ENCODE results near the gene NFKBIE. TPM values are rescaled to one million over a fixed set of nuclear protein-coding genes. Genes with fewer than 3 reads are reported as not detected.

NFKBIE gene
- total and polyA plus RNA-seq, 8 donors, result 2.5 to 16.9 (median 7.6) TPM

- no peak overlapping the region for H3K27ac ChIP-seq
- DNase-seq, result no peak
- no peaks in the 10 kb centered on the region for H3K4me1 ChIP-seq
- intact Hi-C loops (cut with DNase I), result no loop called here
- 88 to 91% methylated on average over 5 of the region's 5 CpGs for WGBS, 2 donors
- no peak for ATAC-seq
- H3K36me3 ChIP-seq, result peaks cover 0 to 16% (median 16%) of the 10 kb centered on the region in 3 donors
- no peak for FAIRE-seq
- TF ChIP-seq, protein P1, sequence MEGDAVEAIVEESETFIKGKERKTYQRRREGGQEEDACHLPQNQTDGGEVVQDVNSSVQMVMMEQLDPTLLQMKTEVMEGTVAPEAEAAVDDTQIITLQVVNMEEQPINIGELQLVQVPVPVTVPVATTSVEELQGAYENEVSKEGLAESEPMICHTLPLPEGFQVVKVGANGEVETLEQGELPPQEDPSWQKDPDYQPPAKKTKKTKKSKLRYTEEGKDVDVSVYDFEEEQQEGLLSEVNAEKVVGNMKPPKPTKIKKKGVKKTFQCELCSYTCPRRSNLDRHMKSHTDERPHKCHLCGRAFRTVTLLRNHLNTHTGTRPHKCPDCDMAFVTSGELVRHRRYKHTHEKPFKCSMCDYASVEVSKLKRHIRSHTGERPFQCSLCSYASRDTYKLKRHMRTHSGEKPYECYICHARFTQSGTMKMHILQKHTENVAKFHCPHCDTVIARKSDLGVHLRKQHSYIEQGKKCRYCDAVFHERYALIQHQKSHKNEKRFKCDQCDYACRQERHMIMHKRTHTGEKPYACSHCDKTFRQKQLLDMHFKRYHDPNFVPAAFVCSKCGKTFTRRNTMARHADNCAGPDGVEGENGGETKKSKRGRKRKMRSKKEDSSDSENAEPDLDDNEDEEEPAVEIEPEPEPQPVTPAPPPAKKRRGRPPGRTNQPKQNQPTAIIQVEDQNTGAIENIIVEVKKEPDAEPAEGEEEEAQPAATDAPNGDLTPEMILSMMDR (IDR thresholded peaks at IDR 0.05), result no peak
- H3K9me3 ChIP-seq, result no peaks in the 10 kb centered on the region
- no peaks in the 10 kb centered on the region for H3K27me3 ChIP-seq
- no peak overlapping the region for H3K4me3 ChIP-seq
These were observed 39.9 kb upstream of the NFKBIE start for GRCh38 chr6:44305200-44305725.

GRCh38 chr6:44304282-44305199 is 39.2 kb upstream of the NFKBIE start:
- H3K4me3 ChIP-seq, result no peak overlapping the region
- intact Hi-C loops (cut with DNase I), result no loop called here
- H3K4me1 ChIP-seq, result no peaks in the 10 kb centered on the region
- DNase-seq, result peak in 1 of 6 donors; percentile 28
- 82 to 88% methylated on average over 25 of the region's 25 CpGs for WGBS, 2 donors
- no peak for FAIRE-seq
- H3K36me3 ChIP-seq, result peaks cover 0 to 16% (median 9%) of the 10 kb centered on the region in 3 donors
- peak; percentile 56 to 81 (median 72) for ATAC-seq
- no peaks in the 10 kb centered on the region for H3K27me3 ChIP-seq
- TF ChIP-seq, protein P1 (IDR thresholded peaks at IDR 0.05), result peak; percentile 41 to 73 (median 56)
- H3K9me3 ChIP-seq, result no peaks in the 10 kb centered on the region
- no peak overlapping the region for H3K27ac ChIP-seq

DNA sequence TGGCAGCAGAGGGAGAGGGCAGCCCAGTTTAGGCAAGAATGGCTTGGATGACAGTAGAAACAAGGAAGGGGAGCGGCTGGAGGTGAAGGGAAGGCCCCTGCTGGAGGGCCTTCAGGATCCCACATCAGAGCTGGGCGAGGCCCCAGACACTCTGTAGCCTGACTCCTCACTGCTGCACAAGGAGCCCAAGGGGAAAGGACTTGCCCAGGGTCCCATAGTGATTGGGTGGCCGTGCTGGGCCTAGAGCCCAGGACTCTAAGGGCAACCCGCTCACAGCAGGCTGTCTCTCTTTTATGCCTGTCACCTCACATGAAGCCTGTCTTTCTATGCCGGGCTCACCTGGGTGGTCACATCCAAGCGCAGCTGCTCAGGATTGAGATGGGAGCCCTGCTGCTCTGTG is 38.5 kb upstream of the NFKBIE start:
- ATAC-seq, result no peak
- H3K27ac ChIP-seq, result no peak overlapping the region
- FAIRE-seq, result no peak
- intact Hi-C loops (cut with DNase I), result no loop called here
- TF ChIP-seq, protein P1 (IDR thresholded peaks at IDR 0.05), result no peak
- no peak for DNase-seq
- 97 to 100% methylated on average over 6 of the region's 6 CpGs for WGBS, 2 donors
- H3K27me3 ChIP-seq, result no peaks in the 10 kb centered on the region
- no peak overlapping the region for H3K4me3 ChIP-seq
- H3K36me3 ChIP-seq, result peaks cover 0 to 16% (median 2%) of the 10 kb centered on the region in 3 donors
- H3K4me1 ChIP-seq, result no peaks in the 10 kb centered on the region
- no peaks in the 10 kb centered on the region for H3K9me3 ChIP-seq

DNA sequence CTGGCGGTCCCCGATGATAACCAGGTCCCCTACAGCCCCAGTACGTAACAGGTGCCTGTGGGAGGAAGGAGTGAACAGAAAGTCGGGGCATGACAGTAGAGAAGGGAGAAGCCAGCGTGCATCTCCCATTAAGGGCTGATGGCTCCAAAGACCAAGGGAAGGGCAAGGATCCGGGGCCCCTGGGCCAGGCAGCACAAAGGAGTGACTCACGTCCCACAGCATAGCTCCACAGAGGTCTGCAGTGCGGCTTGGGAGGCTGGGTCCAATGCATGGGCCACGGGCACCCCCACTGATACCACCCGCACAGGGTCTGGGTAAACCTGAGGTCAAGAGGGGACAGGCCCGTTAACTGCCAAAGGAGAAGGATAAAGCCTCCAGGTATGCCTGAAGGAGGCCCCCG is 37.5 kb upstream of the NFKBIE start:
- no peak for DNase-seq
- Histone ChIP-seq H3K27ac (no peak overlapping the region), H3K4me3 (no peak overlapping the region), H3K36me3 (peaks cover 0 to 16% (median 0%) of the 10 kb centered on the region in 3 donors), H3K4me1 (no peaks in the 10 kb centered on the region), H3K27me3 (no peaks in the 10 kb centered on the region), H3K9me3 (no peaks in the 10 kb centered on the region)
- ATAC-seq, result no peak
- intact Hi-C loops (cut with DNase I), result no loop called here
- WGBS, 2 donors, result 92 to 95% methylated on average over 12 of the region's 12 CpGs
- TF ChIP-seq, protein P1 (IDR thresholded peaks at IDR 0.05), result no peak
- FAIRE-seq, result no peak
